AG04449 (cell line): ENCODE results near the gene AFG3L2.

Experiments used
- CTCF ChIA-PET: fragments of 350-600 bp; formaldehyde crosslinking; extraction: SDS; loops from one replicate; lab custom pipeline; 2021; ENCODE audit warnings: antibody characterized with exemption; lab: Yijun Ruan, JAX
- POLR2A ChIA-PET: fragments of 400-600, 350-600 bp; formaldehyde crosslinking; extraction: SDS; loops from one replicate; lab custom pipeline; 2020; ENCODE audit warnings: antibody characterized with exemption, inconsistent platforms; lab: Yijun Ruan, JAX
- DNase-seq: peaks from one replicate; pipeline ENCODE4 v3.0.0-alpha.2; 2010; ENCODE audit warnings: low read depth, low spot score
- H3K4me3 ChIP-seq: 2 replicates; pipeline ENCODE4 v1.5.1; 2011; ENCODE audit warnings: low read depth, mild to moderate bottlenecking, control low read depth, low read length
- CTCF ChIP-seq: IDR thresholded peaks from one replicate; pipeline ENCODE4 v1.5.1; 2011; ENCODE audit warnings: mild to moderate bottlenecking, moderate library complexity, low read length, control low read depth, inconsistent platforms; ENCODE audit not compliant: insufficient read depth; ENCODE audit errors: missing control alignments

The AFG3L2 gene

GRCh38 chr18:12321333-12321732, 55.7 kb downstream of the AFG3L2 start:
- no peak for DNase-seq
- ChIA-PET POLR2A (interaction anchor here (1.0 to 4.4 kb wide), 3 partner anchors 12 to 56 kb away, joined by 3 to 32 read pairs (median 16); partner anchors contain the start of genes AFG3L2 and TUBB6), CTCF (interaction anchor here (1.0 to 4.8 kb wide), 3 partner anchors 14 to 49 kb away, joined by 3 to 34 read pairs (median 4); no protein-coding TSS in a partner anchor)

GRCh38 chr18:12318857-12319256, 58.2 kb downstream of the AFG3L2 start:
- no peak overlapping the region for H3K4me3 ChIP-seq
- ChIA-PET CTCF (interaction anchor here (0.9 to 4.8 kb wide), 6 partner anchors 9 to 340 kb away, joined by 3 to 36 read pairs (median 4); partner anchors contain the start of gene TUBB6), POLR2A (interaction anchor here (0.6 to 4.4 kb wide), 4 partner anchors 10 to 40 kb away, joined by 4 to 32 read pairs (median 10); partner anchors contain the start of gene TUBB6)
- TF ChIP-seq CTCF = no peak
- no peak for DNase-seq

More at GRCh38 chr18:12321333-12321732, 55.7 kb downstream of the AFG3L2 start:
- H3K4me3 ChIP-seq = no peak overlapping the region
- TF ChIP-seq CTCF = no peak

- no peak overlapping the region for H3K4me3 ChIP-seq
- ChIA-PET POLR2A (interaction anchor here (0.6 to 4.4 kb wide), 4 partner anchors 9 to 40 kb away, joined by 4 to 32 read pairs (median 10); partner anchors contain the start of gene TUBB6), CTCF (interaction anchor here (0.9 to 4.8 kb wide), 7 partner anchors 10 to 341 kb away, joined by 3 to 36 read pairs (median 4); partner anchors contain the start of gene TUBB6)
- TF ChIP-seq CTCF = no peak
- no peak for DNase-seq
Observed at GRCh38 chr18:12318334-12318697, 58.7 kb downstream of the AFG3L2 start.

GRCh38 chr18:12317664-12318333, 59.2 kb downstream of the AFG3L2 start:
- no peak overlapping the region for H3K4me3 ChIP-seq
- ChIA-PET POLR2A (interaction anchor here (0.6 to 4.4 kb wide), 6 partner anchors 9 to 36 kb away, joined by 3 to 32 read pairs (median 4); partner anchors contain the start of gene TUBB6), CTCF (interaction anchor here (0.6 to 4.8 kb wide), 8 partner anchors 10 to 341 kb away, joined by 3 to 36 read pairs (median 4); partner anchors contain the start of gene TUBB6)
- TF ChIP-seq CTCF = no peak
- DNase-seq = no peak

GRCh38 chr18:12315911-12316310, 61.1 kb downstream of the AFG3L2 start:
- ChIA-PET POLR2A (interaction anchor here (2.0 kb wide), 1 partner anchor 37 kb away, joined by 8 read pairs; no protein-coding TSS in a partner anchor), CTCF (interaction anchor here (0.8 to 8.8 kb wide), 3 partner anchors 12 to 44 kb away, joined by 3 to 79 read pairs (median 29); no protein-coding TSS in a partner anchor)
- TF ChIP-seq CTCF = no peak
- H3K4me3 ChIP-seq = no peak overlapping the region
- no peak for DNase-seq

GRCh38 chr18:12315490-12315889, 61.5 kb downstream of the AFG3L2 start:
- no peak overlapping the region for H3K4me3 ChIP-seq
- POLR2A ChIA-PET = interaction anchor here (2.0 kb wide), 1 partner anchor 36 kb away, joined by 8 read pairs; no protein-coding TSS in a partner anchor
- no peak for TF ChIP-seq CTCF
- CTCF ChIA-PET = interaction anchor here (1.0 to 8.8 kb wide), 4 partner anchors 12 to 62 kb away, joined by 3 to 79 read pairs (median 16); partner anchors contain the start of gene AFG3L2
- no peak for DNase-seq
